HepG2 (cell line): ENCODE measurements around the gene ZNF546. TPM values are rescaled to one million over a fixed set of nuclear protein-coding genes. Genes with fewer than 3 reads are reported as not detected.

Experiments used
- ARID4A ChIP-seq: sonication (generic); formaldehyde crosslinking; IDR thresholded peaks from 2 replicates; pipeline ENCODE4 v1.5.0; 2020; ENCODE audit warnings: mild to moderate bottlenecking, missing genetic modification reagents, borderline replicate concordance
- BCL6 ChIP-seq: IDR thresholded peaks from 2 replicates; pipeline ENCODE4 v1.6.1; 2016; ENCODE audit warnings: missing genetic modification reagents, missing compliant biosample characterization
- CENPX ChIP-seq: sonication (generic); formaldehyde crosslinking; IDR thresholded peaks from 2 replicates; pipeline ENCODE4 v1.9.0; 2021; ENCODE audit warnings: mild to moderate bottlenecking, missing genetic modification reagents, moderate library complexity
- DR1 ChIP-seq: sonication (generic); formaldehyde crosslinking; IDR thresholded peaks from 2 replicates; pipeline ENCODE4 v1.8.0; 2021; ENCODE audit warnings: mild to moderate bottlenecking, missing genetic modification reagents, inconsistent platforms
- FOXO4 ChIP-seq: sonication (generic); formaldehyde crosslinking; conservative IDR thresholded peaks from 2 replicates; pipeline ENCODE4 v1.8.1; 2023; ENCODE audit warnings: missing genetic modification reagents
- HOXA3 ChIP-seq: sonication (generic); formaldehyde crosslinking; IDR thresholded peaks from 2 replicates; pipeline ENCODE4 v1.5.0; 2020; ENCODE audit warnings: missing genetic modification reagents
- HOXA5 ChIP-seq: sonication (generic); formaldehyde crosslinking; IDR thresholded peaks from 2 replicates; pipeline ENCODE4 v1.4.0; 2020; ENCODE audit warnings: missing genetic modification reagents
- KAT7 ChIP-seq: IDR thresholded peaks from 2 replicates; pipeline ENCODE4 v1.6.1; 2018; ENCODE audit warnings: borderline replicate concordance, missing compliant biosample characterization
- MAFF ChIP-seq: IDR thresholded peaks from 2 replicates; pipeline ENCODE4 v1.6.1; 2011; ENCODE audit warnings: low read depth, low read length, improper control_type of control experiment
- MEIS1 ChIP-seq: sonication (generic); formaldehyde crosslinking; IDR thresholded peaks from 2 replicates; pipeline ENCODE4 v1.9.0; 2021; ENCODE audit warnings: mild to moderate bottlenecking, missing genetic modification reagents, moderate library complexity, borderline replicate concordance
- MXD4 ChIP-seq: IDR thresholded peaks from 2 replicates; pipeline ENCODE4 v1.6.1; 2016; ENCODE audit warnings: mild to moderate bottlenecking, missing biosample characterization, missing genetic modification reagents
- POLR2AphosphoS2 ChIP-seq: IDR thresholded peaks from 2 replicates; pipeline ENCODE4 v1.6.1; 2011; ENCODE audit warnings: low read depth, low read length, improper control_type of control experiment
- RFXANK ChIP-seq: IDR thresholded peaks from 2 replicates; pipeline ENCODE4 v1.6.1; 2016
- SALL2 ChIP-seq: sonication (generic); formaldehyde crosslinking; IDR thresholded peaks from 2 replicates; pipeline ENCODE4 v1.8.1; 2023; ENCODE audit warnings: mild to moderate bottlenecking, missing genetic modification reagents, inconsistent platforms
- SP4 ChIP-seq: sonication (generic); formaldehyde crosslinking; IDR thresholded peaks from 2 replicates; pipeline ENCODE4 v1.8.1; 2023; ENCODE audit warnings: mild to moderate bottlenecking, missing genetic modification reagents
- SP5 ChIP-seq: IDR thresholded peaks from 2 replicates; pipeline ENCODE4 v1.6.1; 2016; ENCODE audit warnings: low read depth, borderline replicate concordance
- THAP11 ChIP-seq: IDR thresholded peaks from 2 replicates; pipeline ENCODE4 v1.6.1; 2016; ENCODE audit warnings: missing biosample characterization, missing genetic modification reagents
- ZMAT3 ChIP-seq: sonication (generic); formaldehyde crosslinking; conservative IDR thresholded peaks from 2 replicates; pipeline ENCODE4 v1.7.0; 2021; ENCODE audit warnings: missing genetic modification reagents
- ZNF264 ChIP-seq: sonication (generic); formaldehyde crosslinking; IDR thresholded peaks from 2 replicates; pipeline ENCODE4 v1.4.0; 2020; ENCODE audit warnings: missing genetic modification reagents
- ZNF549 ChIP-seq: sonication (generic); formaldehyde crosslinking; IDR thresholded peaks from 2 replicates; pipeline ENCODE4 v1.5.0; 2020; ENCODE audit warnings: missing genetic modification reagents
- ZNF574 ChIP-seq: sonication (generic); formaldehyde crosslinking; IDR thresholded peaks from 2 replicates; pipeline ENCODE4 v1.4.0; 2020; ENCODE audit warnings: missing genetic modification reagents
- ZNF660 ChIP-seq: sonication (generic); formaldehyde crosslinking; IDR thresholded peaks from 2 replicates; pipeline ENCODE4 v1.5.1; 2020; ENCODE audit warnings: mild to moderate bottlenecking, low read depth, missing genetic modification reagents, borderline replicate concordance
- ZNF879 ChIP-seq: sonication (generic); formaldehyde crosslinking; IDR thresholded peaks from 2 replicates; pipeline ENCODE4 v1.8.1; 2023; ENCODE audit warnings: missing genetic modification reagents
- ZNF891 ChIP-seq: sonication (generic); formaldehyde crosslinking; IDR thresholded peaks from 2 replicates; pipeline ENCODE4 v1.5.0; 2020; ENCODE audit warnings: mild to moderate bottlenecking, missing genetic modification reagents
- polyA plus RNA-seq, 8 experiments: library from polyadenylated mRNA; depleted of rRNA in 3 of 8; stranded (reverse) in 7 of 8; unstranded in 1 of 8; fragments of >200 nt; fragmentation: Illumina TruSeq in 4 of 8; extraction: Trizol in 4 of 8; gene quantifications; 2 replicates each; pipeline versions ENCODE4 v1.2.1 to v1.2.3, GENCODE V29; 2011 to 2016; ENCODE audit warnings: low read depth in 4 of 8, missing spikeins in 1 of 8, mixed read lengths in 1 of 8; ENCODE audit not compliant: insufficient read depth in 1 of 8
- total RNA-seq, 5 experiments: library from RNA; depleted of rRNA; stranded (reverse); fragments of >200 nt; fragmentation: Illumina TruSeq; extraction: Trizol; gene quantifications; 2 replicates each; pipeline ENCODE4 v1.2.3, GENCODE V29; 2016; ENCODE audit warnings: low read depth in 1 of 5

ZNF546 gene
- total and polyA plus RNA-seq, 2 of the 13 experiments (the other 11 are each of a cell fraction or from before 2014, with no cell fraction given): 2.2 to 4.1 TPM

GRCh38 chr19:39970675-39971379, 26.0 kb upstream of the ZNF546 start, which contains the start of gene PSMC4 (continued):
- TF ChIP-seq ZNF574 (CRISPR knock-in tag): peak; percentile 94
- peak; percentile 96 for TF ChIP-seq ZMAT3 (CRISPR knock-in tag)
- no peak for TF ChIP-seq FOXO4 (CRISPR knock-in tag)
- peak; percentile 47 for TF ChIP-seq ZNF264 (CRISPR knock-in tag)
- TF ChIP-seq DR1: no peak
- no peak for TF ChIP-seq ZNF549
- TF ChIP-seq ZNF660 (CRISPR knock-in tag): 0 out of 2 replicates have a peak, but pooled peaks have one; percentile 41
- TF ChIP-seq RFXANK (CRISPR knock-in tag): 0 out of 2 replicates have a peak, but pooled peaks have one; percentile 32
- peak; percentile 91 for TF ChIP-seq BCL6
- TF ChIP-seq SALL2 (CRISPR knock-in tag): peak; percentile 98
- TF ChIP-seq KAT7 (CRISPR knock-in tag): peak; percentile 96
- TF ChIP-seq ZNF879: peak; percentile 68; the same call in 1 of the 2 replicates
- TF ChIP-seq SP4 (CRISPR knock-in tag): peak; percentile 75; the same call in 1 of the 2 replicates
- TF ChIP-seq MAFF: no peak
- peak; percentile 92 for TF ChIP-seq HOXA3 (CRISPR knock-in tag)
- peak; percentile 82 for TF ChIP-seq SP5 (CRISPR knock-in tag)
- TF ChIP-seq MXD4: peak; percentile 85
- TF ChIP-seq THAP11 (CRISPR knock-in tag): peak; percentile 100
- no peak for TF ChIP-seq POLR2AphosphoS2
- peak; percentile 76; the same call in 1 of the 2 replicates for TF ChIP-seq HOXA5
- peak; percentile 80; the same call in 1 of the 2 replicates for TF ChIP-seq ARID4A
- no peak for TF ChIP-seq CENPX (CRISPR knock-in tag)
- TF ChIP-seq ZNF891: peak; percentile 38; the same call in 1 of the 2 replicates
- TF ChIP-seq MEIS1 (CRISPR knock-in tag): no peak; the same call in 1 of the 2 replicates
